ENCODE results near the gene FEV. TPM values are rescaled to one million over a fixed set of nuclear protein-coding genes. Genes with fewer than 3 reads are reported as not detected.
A peak's percentile ranks its signal among the peaks of the same experiment; 100 is the strongest.

The FEV gene
- total and polyA plus RNA-seq, 7 experiments from 2014 or later = not detected

DNA sequence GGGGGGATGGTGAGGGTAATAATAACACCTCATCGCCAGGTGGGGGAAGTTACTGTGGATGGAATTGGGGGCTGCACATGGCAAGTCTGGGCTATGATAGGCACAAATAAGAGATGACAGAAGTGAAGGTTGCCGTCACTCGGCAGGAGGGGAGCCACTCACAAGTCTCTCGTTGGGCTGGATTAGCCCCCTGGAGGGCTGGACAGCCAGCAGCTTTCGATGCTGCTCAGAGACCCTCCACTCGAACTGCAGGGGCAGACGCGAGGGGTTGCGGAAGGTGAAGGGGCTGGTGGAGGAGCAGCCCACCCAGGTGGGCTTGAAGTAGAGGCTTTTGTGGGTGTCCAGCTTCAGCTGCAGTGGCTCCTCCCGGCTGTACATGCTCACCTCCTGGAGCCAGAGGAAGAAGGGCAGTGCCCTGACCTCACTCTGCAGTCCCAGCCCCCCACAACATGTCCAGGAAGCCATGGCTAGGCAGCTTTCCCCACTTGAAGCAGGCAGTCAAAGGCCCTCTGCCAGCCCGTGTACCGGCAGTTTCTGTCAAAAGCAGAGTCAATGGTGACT, 38.1 kb upstream of the FEV start:
- Histone ChIP-seq H3K36me3 (ENCODE audit: control insufficient read depth in 2 of 3, insufficient read depth in 3 of 3, low read length in 3 of 3) (no peaks in the 10 kb centered on the region), H3K4me1 (ENCODE audit: control insufficient read depth in 2 of 2, insufficient read depth in 2 of 2, low read length in 2 of 2) (no peaks in the 10 kb centered on the region), H3K27me3 (ENCODE audit: control insufficient read depth in 2 of 2, insufficient read depth in 2 of 2, low read length in 2 of 2) (no peaks in the 10 kb centered on the region), H3K4me3 (ENCODE audit: low read length) (no peak overlapping the region), H3K27ac (ENCODE audit: low read depth, low read length) (no peak overlapping the region), H3K9me3 (ENCODE audit: control insufficient read depth in 2 of 3, low read length in 3 of 3) (no peaks in the 10 kb centered on the region)
- CTCF ChIA-PET = no interaction called here
- H3K4me3 Mint-ChIP-seq = no peak overlapping the region
- H3K36me3 Mint-ChIP-seq = no peaks in the 10 kb centered on the region
- DNase-seq (no peak), ATAC-seq (no peak)
- H3K9me3 Mint-ChIP-seq = no peaks in the 10 kb centered on the region
- H3K27me3 Mint-ChIP-seq = peaks cover 0 to 11% (median 1%) of the 10 kb centered on the region in 5 donors
- no peaks in the 10 kb centered on the region for H3K4me1 Mint-ChIP-seq
- intact Hi-C loops (cut with micrococcal nuclease) = no loop called here
- H3K27ac Mint-ChIP-seq = no peak overlapping the region
- POLR2A ChIA-PET = no interaction called here

DNA sequence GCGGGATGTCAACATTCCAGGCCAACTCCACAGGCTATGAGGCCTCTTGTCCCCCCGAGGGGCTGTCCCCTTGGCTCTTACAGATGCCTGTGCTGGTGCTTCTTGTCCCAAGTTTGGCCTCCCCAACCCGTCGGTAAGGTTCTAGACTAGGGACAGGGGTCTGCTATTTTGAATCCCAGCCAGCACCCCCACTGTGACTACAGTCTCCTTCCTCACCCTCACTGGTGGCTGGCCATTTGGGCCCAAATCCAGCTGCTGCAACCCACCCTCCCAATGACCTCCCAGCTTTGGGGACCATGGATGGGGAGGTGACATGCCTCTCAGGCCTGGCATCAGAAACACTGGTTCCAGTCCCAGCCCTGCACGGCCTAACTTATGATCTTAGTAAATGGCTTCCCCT, 37.6 kb upstream of the FEV start:
- no peak overlapping the region for H3K4me3 ChIP-seq (ENCODE audit: low read length)
- ATAC-seq (no peak), DNase-seq (no peak)
- no peaks in the 10 kb centered on the region for H3K27me3 ChIP-seq (ENCODE audit: control insufficient read depth in 2 of 2, insufficient read depth in 2 of 2, low read length in 2 of 2)
- H3K27ac ChIP-seq (ENCODE audit: low read depth, low read length) = no peak overlapping the region
- Mint-ChIP-seq H3K4me1 (no peaks in the 10 kb centered on the region), H3K9me3 (no peaks in the 10 kb centered on the region), H3K27ac (no peak overlapping the region), H3K36me3 (no peaks in the 10 kb centered on the region), H3K27me3 (peaks cover 0 to 11% (median 1%) of the 10 kb centered on the region in 5 donors), H3K4me3 (no peak overlapping the region)
- intact Hi-C loops (cut with micrococcal nuclease) = no loop called here
- POLR2A ChIA-PET = no interaction called here
- no peaks in the 10 kb centered on the region for H3K9me3 ChIP-seq (ENCODE audit: control insufficient read depth in 2 of 3, low read length in 3 of 3)
- CTCF ChIA-PET = no interaction called here
- no peaks in the 10 kb centered on the region for H3K4me1 ChIP-seq (ENCODE audit: control insufficient read depth in 2 of 2, insufficient read depth in 2 of 2, low read length in 2 of 2)
- no peaks in the 10 kb centered on the region for H3K36me3 ChIP-seq (ENCODE audit: control insufficient read depth in 2 of 3, insufficient read depth in 3 of 3, low read length in 3 of 3)

DNA sequence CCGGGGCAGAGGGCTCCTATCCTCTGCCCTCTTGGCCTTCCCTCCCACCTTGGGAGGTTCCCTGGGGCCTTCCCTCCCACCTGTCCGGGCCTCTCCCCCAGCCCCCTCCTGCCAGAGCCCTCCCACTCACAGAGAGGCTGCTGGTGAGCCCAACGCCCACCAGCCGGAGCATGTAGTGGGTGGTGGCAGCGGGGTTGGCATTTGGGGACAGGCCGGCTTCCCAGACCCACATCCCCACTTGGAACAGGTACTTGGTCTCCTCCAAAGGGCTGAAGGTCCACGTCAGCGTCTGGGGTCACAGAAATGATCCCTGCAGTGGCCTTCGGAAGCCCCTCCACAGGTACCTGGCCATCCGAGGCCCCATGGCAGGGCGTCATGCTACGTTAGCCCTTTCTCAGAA, 37.1 kb upstream of the FEV start:
- no peak overlapping the region for H3K4me3 ChIP-seq (ENCODE audit: low read length)
- Mint-ChIP-seq H3K27me3 (peaks cover 0 to 11% (median 1%) of the 10 kb centered on the region in 5 donors), H3K4me3 (no peak overlapping the region), H3K27ac (no peak overlapping the region), H3K4me1 (no peaks in the 10 kb centered on the region), H3K9me3 (no peaks in the 10 kb centered on the region), H3K36me3 (no peaks in the 10 kb centered on the region)
- H3K36me3 ChIP-seq (ENCODE audit: control insufficient read depth in 2 of 3, insufficient read depth in 3 of 3, low read length in 3 of 3) = no peaks in the 10 kb centered on the region
- intact Hi-C loops (cut with micrococcal nuclease) = no loop called here
- POLR2A ChIA-PET = no interaction called here
- no peaks in the 10 kb centered on the region for H3K4me1 ChIP-seq (ENCODE audit: control insufficient read depth in 2 of 2, insufficient read depth in 2 of 2, low read length in 2 of 2)
- ATAC-seq (no peak), DNase-seq (no peak)
- H3K27ac ChIP-seq (ENCODE audit: low read depth, low read length) = no peak overlapping the region
- no peaks in the 10 kb centered on the region for H3K9me3 ChIP-seq (ENCODE audit: control insufficient read depth in 2 of 3, low read length in 3 of 3)
- CTCF ChIA-PET = no interaction called here
- no peaks in the 10 kb centered on the region for H3K27me3 ChIP-seq (ENCODE audit: control insufficient read depth in 2 of 2, insufficient read depth in 2 of 2, low read length in 2 of 2)

DNA sequence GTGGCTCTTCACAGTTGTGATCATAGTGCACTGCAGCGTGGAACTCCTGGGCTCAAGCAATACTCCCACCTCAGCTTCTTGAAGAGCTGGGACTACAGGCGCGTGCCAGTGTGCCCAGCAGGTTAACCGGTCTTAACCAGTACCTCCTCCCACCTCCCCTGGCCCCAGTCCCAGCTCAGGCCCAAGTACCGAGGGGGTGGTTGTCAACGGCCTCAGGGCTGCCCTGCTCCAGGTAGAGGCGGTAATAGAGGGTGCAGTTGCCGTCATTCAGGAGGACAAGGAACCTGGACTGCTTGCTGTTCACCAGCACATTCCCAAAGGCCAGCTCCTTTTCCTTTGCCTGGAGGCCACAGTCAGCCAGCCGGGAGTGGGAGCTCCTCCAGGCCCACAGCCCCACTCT, 36.6 kb upstream of the FEV start:
- CTCF ChIA-PET = no interaction called here
- H3K4me3 ChIP-seq (ENCODE audit: low read length) = no peak overlapping the region

DNA sequence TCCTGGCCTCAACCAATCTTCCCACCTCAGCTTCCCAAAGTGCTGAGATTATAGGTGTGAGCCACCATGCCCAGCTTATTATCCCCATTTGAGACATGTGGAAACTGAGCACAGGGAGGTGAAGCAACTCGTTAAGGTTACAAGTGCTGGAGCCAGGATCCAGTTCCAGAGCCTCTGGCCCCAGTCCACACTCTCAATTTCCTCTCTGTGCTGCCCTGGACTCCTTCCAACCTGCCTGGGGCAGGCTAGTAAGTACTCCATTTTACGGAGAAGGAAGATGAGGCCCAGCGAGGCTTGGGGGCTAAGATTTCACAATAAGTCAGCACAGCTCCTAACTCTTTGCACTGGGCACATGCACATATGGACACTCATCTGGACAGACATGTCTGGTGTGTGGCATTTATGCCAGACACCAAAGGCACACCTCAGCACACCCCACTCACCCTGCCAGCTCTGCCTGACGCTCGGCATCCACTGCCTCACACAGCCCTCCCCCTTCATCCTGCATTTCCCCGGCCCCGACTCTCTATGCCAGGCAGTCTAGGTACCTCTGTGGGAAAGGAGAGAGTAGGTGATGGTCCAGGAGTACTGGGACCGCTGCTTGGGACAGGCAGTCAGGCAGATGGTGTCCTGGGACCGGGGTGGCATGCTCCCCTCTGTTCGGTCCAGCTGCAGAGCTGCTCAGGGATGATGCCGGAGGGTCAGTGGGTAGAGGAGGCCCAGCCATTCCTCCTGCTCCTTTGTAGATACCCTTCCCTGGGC, 35.8 kb upstream of the FEV start:
- Mint-ChIP-seq H3K4me1 (no peaks in the 10 kb centered on the region), H3K4me3 (no peak overlapping the region), H3K27ac (no peak overlapping the region), H3K27me3 (peaks cover 0 to 17% (median 1%) of the 10 kb centered on the region in 5 donors), H3K36me3 (no peaks in the 10 kb centered on the region), H3K9me3 (peaks cover 0 to 3% (median 0%) of the 10 kb centered on the region in 11 donors)
- intact Hi-C loops (cut with micrococcal nuclease) = no loop called here
- Histone ChIP-seq H3K4me1 (ENCODE audit: control insufficient read depth in 2 of 2, insufficient read depth in 2 of 2, low read length in 2 of 2) (no peaks in the 10 kb centered on the region), H3K27ac (ENCODE audit: low read depth, low read length) (no peak overlapping the region), H3K27me3 (ENCODE audit: control insufficient read depth in 2 of 2, insufficient read depth in 2 of 2, low read length in 2 of 2) (no peaks in the 10 kb centered on the region), H3K9me3 (ENCODE audit: control insufficient read depth in 2 of 3, low read length in 3 of 3) (no peaks in the 10 kb centered on the region), H3K36me3 (ENCODE audit: control insufficient read depth in 2 of 3, insufficient read depth in 3 of 3, low read length in 3 of 3) (no peaks in the 10 kb centered on the region), H3K4me3 (ENCODE audit: low read length) (no peak overlapping the region)
- POLR2A ChIA-PET = no interaction called here
- ATAC-seq (no peak), DNase-seq (no peak)
- CTCF ChIA-PET = no interaction called here

More for the DNA sequence above, 36.6 kb upstream of the FEV start:
- Histone ChIP-seq H3K27ac (ENCODE audit: low read depth, low read length) (no peak overlapping the region), H3K27me3 (ENCODE audit: control insufficient read depth in 2 of 2, insufficient read depth in 2 of 2, low read length in 2 of 2) (no peaks in the 10 kb centered on the region), H3K9me3 (ENCODE audit: control insufficient read depth in 2 of 3, low read length in 3 of 3) (no peaks in the 10 kb centered on the region), H3K4me1 (ENCODE audit: control insufficient read depth in 2 of 2, insufficient read depth in 2 of 2, low read length in 2 of 2) (no peaks in the 10 kb centered on the region), H3K36me3 (ENCODE audit: control insufficient read depth in 2 of 3, insufficient read depth in 3 of 3, low read length in 3 of 3) (no peaks in the 10 kb centered on the region)
- DNase-seq = no peak
- H3K4me3 Mint-ChIP-seq = no peak overlapping the region
- H3K36me3 Mint-ChIP-seq = no peaks in the 10 kb centered on the region
- peaks cover 0 to 2% (median 0%) of the 10 kb centered on the region in 11 donors for H3K9me3 Mint-ChIP-seq
- H3K27ac Mint-ChIP-seq = peak overlapping the region in 1 of 9 donors; percentile 25
- no peaks in the 10 kb centered on the region for H3K4me1 Mint-ChIP-seq
- ATAC-seq = no peak
- intact Hi-C loops (cut with micrococcal nuclease) = no loop called here
- peaks cover 0 to 15% (median 1%) of the 10 kb centered on the region in 5 donors for H3K27me3 Mint-ChIP-seq
- POLR2A ChIA-PET = no interaction called here

DNA sequence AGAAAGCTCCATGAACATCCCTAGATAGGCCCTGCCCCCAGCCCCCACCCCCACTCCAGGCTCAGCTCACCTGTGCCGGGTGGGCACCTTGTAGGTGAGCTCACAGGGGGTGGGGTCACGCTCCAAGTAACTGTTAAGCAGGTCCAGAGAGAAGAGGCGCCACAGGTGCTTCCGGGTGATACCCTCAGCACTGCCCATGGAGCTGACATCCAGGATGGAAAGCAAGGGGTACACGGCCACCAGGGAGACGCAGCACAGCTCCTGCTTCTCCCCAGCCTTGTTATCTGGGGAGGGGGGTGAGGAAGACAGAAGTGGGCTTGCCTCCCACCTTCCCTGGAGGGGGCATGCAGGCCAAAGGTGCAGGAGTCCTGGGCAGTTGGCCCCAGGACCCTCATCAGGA, 34.5 kb upstream of the FEV start:
- CTCF ChIA-PET = no interaction called here
- DNase-seq (no peak), ATAC-seq (no peak)
- H3K27ac Mint-ChIP-seq = no peak overlapping the region
- Histone ChIP-seq H3K4me3 (ENCODE audit: low read length) (no peak overlapping the region), H3K36me3 (ENCODE audit: control insufficient read depth in 2 of 3, insufficient read depth in 3 of 3, low read length in 3 of 3) (no peaks in the 10 kb centered on the region), H3K27me3 (ENCODE audit: control insufficient read depth in 2 of 2, insufficient read depth in 2 of 2, low read length in 2 of 2) (no peaks in the 10 kb centered on the region), H3K4me1 (ENCODE audit: control insufficient read depth in 2 of 2, insufficient read depth in 2 of 2, low read length in 2 of 2) (no peaks in the 10 kb centered on the region), H3K27ac (ENCODE audit: low read depth, low read length) (no peak overlapping the region), H3K9me3 (ENCODE audit: control insufficient read depth in 2 of 3, low read length in 3 of 3) (no peaks in the 10 kb centered on the region)
- no peaks in the 10 kb centered on the region for H3K4me1 Mint-ChIP-seq
- no peak overlapping the region for H3K4me3 Mint-ChIP-seq
- POLR2A ChIA-PET = no interaction called here
- intact Hi-C loops (cut with micrococcal nuclease) = no loop called here
- peaks cover 0 to 3% (median 0%) of the 10 kb centered on the region in 11 donors for H3K9me3 Mint-ChIP-seq
- no peaks in the 10 kb centered on the region for H3K36me3 Mint-ChIP-seq
- peaks cover 1 to 17% (median 8%) of the 10 kb centered on the region in 5 donors for H3K27me3 Mint-ChIP-seq

DNA sequence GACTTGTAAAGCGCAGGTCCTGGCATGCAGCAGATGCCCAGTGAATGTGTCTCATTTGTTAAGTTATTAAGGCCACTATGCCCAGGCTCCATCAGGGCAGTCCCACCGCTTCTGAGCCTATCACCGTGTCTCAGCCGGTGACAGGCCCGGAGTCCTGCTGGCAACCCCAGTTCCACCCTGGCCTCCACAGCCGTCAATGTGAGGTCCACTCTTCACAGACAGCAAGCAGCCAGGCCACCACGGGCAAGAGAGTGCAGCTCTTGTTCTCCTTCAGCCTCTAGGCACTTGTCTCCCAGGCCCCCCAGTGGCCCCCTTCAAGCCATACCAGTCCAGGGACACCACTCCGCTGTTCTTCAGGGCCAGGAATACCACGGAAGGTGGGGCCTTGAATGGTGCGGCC, 33.7 kb upstream of the FEV start:
- POLR2A ChIA-PET = no interaction called here

More for the DNA sequence above, 33.7 kb upstream of the FEV start:
- H3K27ac ChIP-seq (ENCODE audit: low read depth, low read length) = no peak overlapping the region
- Mint-ChIP-seq H3K4me3 (no peak overlapping the region), H3K27me3 (peaks cover 1 to 25% (median 15%) of the 10 kb centered on the region in 5 donors), H3K27ac (no peak overlapping the region), H3K9me3 (peaks cover 0 to 3% (median 0%) of the 10 kb centered on the region in 11 donors), H3K4me1 (no peaks in the 10 kb centered on the region), H3K36me3 (no peaks in the 10 kb centered on the region)
- no peaks in the 10 kb centered on the region for H3K9me3 ChIP-seq (ENCODE audit: control insufficient read depth in 2 of 3, low read length in 3 of 3)
- intact Hi-C loops (cut with micrococcal nuclease) = no loop called here
- H3K4me1 ChIP-seq (ENCODE audit: control insufficient read depth in 2 of 2, insufficient read depth in 2 of 2, low read length in 2 of 2) = no peaks in the 10 kb centered on the region
- H3K36me3 ChIP-seq (ENCODE audit: control insufficient read depth in 2 of 3, insufficient read depth in 3 of 3, low read length in 3 of 3) = no peaks in the 10 kb centered on the region
- H3K27me3 ChIP-seq (ENCODE audit: control insufficient read depth in 2 of 2, insufficient read depth in 2 of 2, low read length in 2 of 2) = no peaks in the 10 kb centered on the region
- CTCF ChIA-PET = interaction anchor here (0.5 kb wide), 1 partner anchor 61 kb away, joined by 3 read pairs; no protein-coding TSS in a partner anchor
- H3K4me3 ChIP-seq (ENCODE audit: low read length) = no peak overlapping the region
- ATAC-seq (no peak), DNase-seq (no peak)
